Mucosa of stomach (tissue), 1 donor: ENCODE data around the gene MCRS1.

Experiments used
- H3K27me3 ChIP-seq: one replicate; pipeline ENCODE4 v1.7.0; 2013; ENCODE audit warnings: mild to moderate bottlenecking, low read length; ENCODE audit not compliant: control insufficient read depth, insufficient read depth
- H3K36me3 ChIP-seq: one replicate; pipeline ENCODE4 v1.7.0; 2013; ENCODE audit warnings: low read length; ENCODE audit not compliant: control insufficient read depth, insufficient read depth
- H3K4me1 ChIP-seq: one replicate; pipeline ENCODE4 v1.7.0; 2013; ENCODE audit warnings: mild to moderate bottlenecking, low read length; ENCODE audit not compliant: control insufficient read depth, insufficient read depth
- H3K4me3 ChIP-seq: one replicate; pipeline ENCODE4 v1.7.0; 2013; ENCODE audit warnings: low read length
- H3K9ac ChIP-seq: one replicate; pipeline ENCODE4 v1.7.0; 2013; ENCODE audit warnings: mild to moderate bottlenecking, low read length, moderate library complexity
- H3K9me3 ChIP-seq: one replicate; pipeline ENCODE4 v1.7.0; 2013; ENCODE audit warnings: mild to moderate bottlenecking, low read length, moderate library complexity; ENCODE audit not compliant: control insufficient read depth
- donor health status: Pancreatic carcinoma.

The MCRS1 gene

DNA sequence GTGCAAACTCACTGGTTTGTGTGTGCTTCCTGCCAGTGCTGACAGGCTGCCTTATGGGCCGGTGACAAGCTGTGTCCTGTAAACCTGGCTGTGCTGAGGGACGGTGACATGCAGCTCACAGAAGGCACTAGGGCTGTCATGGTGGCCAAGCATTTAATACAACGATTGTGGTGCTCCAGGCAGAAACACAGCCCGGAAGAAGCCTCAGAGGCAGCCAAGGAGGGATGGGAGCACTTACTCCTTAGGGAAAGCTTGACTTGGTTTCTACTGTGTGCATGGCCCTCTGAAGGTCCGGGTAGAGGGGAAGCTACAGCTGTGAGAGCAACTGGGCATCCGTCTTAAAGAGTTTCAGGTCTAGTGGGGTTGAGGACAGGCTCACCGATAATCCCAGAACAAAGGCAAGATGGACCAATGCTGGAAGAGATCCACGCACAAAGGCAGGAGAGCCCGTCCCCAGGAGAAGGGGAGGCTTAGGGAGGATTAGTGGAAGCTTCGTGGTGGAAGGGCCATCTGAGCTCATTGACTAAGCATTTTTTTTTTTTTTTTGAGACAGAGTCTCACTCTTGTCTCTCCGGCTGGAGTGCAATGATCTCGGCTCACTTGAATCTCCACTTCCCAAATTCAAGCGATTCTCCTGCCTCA is 10.7 kb upstream of the MCRS1 start:
- Histone ChIP-seq H3K9ac (no peak overlapping the region), H3K4me3 (no peak overlapping the region), H3K9me3 (no peaks in the 10 kb centered on the region), H3K27me3 (no peaks in the 10 kb centered on the region), H3K36me3 (no peaks in the 10 kb centered on the region), H3K4me1 (peaks cover 7% of the 10 kb centered on the region)

GRCh38 chr12:49577589-49578315 is 9.8 kb upstream of the MCRS1 start:
- Histone ChIP-seq H3K27me3 (no peaks in the 10 kb centered on the region), H3K4me1 (peaks cover 7% of the 10 kb centered on the region), H3K9ac (no peak overlapping the region), H3K4me3 (no peak overlapping the region), H3K36me3 (no peaks in the 10 kb centered on the region), H3K9me3 (no peaks in the 10 kb centered on the region)

- peaks cover 14% of the 10 kb centered on the region for H3K4me1 ChIP-seq
- peak overlapping the region; percentile 81 for H3K4me3 ChIP-seq
- peak overlapping the region; percentile 74 for H3K9ac ChIP-seq
Measured at GRCh38 chr12:49568442-49569162, 660 bp upstream of the MCRS1 start.

DNA sequence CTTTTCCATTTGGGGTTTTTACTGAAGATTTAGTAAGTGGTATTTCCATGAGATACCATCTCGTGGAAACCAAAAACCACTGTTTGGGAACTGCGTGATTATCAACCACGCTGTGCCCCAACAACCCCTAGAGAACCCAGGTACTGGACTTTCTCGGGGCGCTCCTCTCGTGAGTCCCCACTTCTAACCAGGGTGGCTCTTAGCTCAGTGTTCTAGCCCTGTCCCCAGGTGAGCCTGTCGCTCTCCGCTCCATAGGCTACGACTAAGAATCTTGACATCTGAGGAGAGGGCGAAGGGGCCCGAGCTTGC is 686 bp downstream of the MCRS1 start:
- no peaks in the 10 kb centered on the region for H3K27me3 ChIP-seq
- peaks cover 14% of the 10 kb centered on the region for H3K4me1 ChIP-seq
- H3K9ac ChIP-seq, result peak overlapping the region; percentile 74
- H3K36me3 ChIP-seq, result peaks cover 18% of the 10 kb centered on the region
- H3K4me3 ChIP-seq, result peak overlapping the region; percentile 81
- no peaks in the 10 kb centered on the region for H3K9me3 ChIP-seq

More at GRCh38 chr12:49568442-49569162, 660 bp upstream of the MCRS1 start:
- H3K9me3 ChIP-seq, result no peaks in the 10 kb centered on the region
- H3K36me3 ChIP-seq, result peaks cover 8% of the 10 kb centered on the region
- no peaks in the 10 kb centered on the region for H3K27me3 ChIP-seq

- H3K9ac ChIP-seq, result peak overlapping the region; percentile 74
- peaks cover 14% of the 10 kb centered on the region for H3K4me1 ChIP-seq
- H3K9me3 ChIP-seq, result no peaks in the 10 kb centered on the region
- H3K36me3 ChIP-seq, result peaks cover 23% of the 10 kb centered on the region
- no peak overlapping the region for H3K4me3 ChIP-seq
- no peaks in the 10 kb centered on the region for H3K27me3 ChIP-seq
Measured at GRCh38 chr12:49566361-49566760, 1.6 kb downstream of the MCRS1 start.

DNA sequence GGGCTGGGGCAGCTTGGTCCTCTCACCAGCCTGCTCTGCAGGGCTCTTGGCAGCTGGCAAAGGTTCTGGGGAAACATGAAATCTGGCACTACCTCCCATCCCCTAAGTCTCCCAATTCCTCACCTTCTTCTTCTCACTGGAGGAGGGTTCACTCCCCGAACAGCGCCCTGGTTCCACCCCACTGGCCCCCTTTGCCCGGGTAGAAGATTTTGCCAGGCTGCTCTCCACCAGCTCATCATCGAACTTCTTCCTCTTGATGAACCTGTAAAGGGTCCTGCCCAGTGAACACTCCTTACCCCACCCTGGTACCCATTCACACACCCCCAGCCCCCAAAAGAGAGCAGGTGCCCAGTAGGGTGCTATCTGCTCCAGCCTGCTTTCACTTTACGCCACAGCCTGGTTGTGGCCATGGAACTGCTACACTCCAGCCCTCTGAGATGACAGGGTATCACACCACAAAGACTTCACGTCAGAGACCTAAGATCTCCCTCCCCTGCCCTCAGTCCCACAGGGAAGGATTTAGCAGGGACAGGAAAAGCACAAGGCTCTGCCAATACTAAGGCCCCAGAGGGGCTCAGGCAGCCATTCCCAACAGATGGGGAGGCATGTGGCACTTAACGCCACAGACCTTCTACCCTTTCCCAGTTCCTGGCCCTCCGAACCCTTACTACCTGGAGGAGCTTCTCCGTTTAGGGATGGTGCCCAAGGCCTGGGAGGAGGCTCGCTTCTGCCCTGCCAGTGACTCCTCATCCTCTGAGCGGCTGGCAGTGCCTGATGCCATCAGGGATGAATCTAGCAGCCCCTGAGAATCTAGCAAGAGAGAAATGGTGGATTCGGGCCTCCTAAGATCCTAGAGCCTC is 2.3 kb downstream of the MCRS1 start:
- no peak overlapping the region for H3K9ac ChIP-seq
- no peak overlapping the region for H3K4me3 ChIP-seq
- H3K4me1 ChIP-seq, result peaks cover 14% of the 10 kb centered on the region
- peaks cover 30% of the 10 kb centered on the region for H3K36me3 ChIP-seq
- no peaks in the 10 kb centered on the region for H3K27me3 ChIP-seq
- no peaks in the 10 kb centered on the region for H3K9me3 ChIP-seq

DNA sequence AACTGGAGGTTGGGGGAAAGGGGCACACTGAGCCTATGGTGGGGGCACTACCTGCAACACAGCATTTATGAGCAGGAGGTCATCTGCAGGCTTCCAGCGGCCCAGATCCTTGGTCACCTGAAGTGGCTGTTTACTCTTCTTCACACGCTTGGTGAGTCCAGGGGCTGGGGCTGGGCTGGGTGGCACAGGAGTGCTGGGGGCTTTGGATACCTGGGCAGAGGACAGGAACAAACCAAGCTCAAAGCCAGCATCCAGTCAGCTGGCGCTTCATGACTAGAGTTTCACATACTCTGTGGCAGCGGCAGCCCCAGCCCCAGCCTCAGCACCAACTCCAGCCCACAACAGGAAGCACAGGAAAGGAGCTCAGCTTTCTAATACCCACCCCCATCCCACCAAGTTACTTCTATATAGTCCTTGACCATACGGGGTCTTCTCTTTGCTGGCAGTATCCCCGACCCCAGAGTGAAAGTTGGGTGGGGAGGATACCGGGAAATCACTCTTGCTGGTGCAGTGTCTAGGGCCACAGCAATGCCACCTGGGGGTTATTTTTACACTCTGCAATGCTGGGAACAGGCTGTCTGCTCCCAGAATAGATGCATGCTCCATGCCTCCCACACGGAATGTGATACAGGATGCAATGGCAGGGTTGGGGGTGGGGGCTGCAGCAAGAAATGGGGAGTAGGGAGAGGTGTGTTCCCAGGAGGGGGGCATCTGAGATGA is 3.1 kb downstream of the MCRS1 start:
- Histone ChIP-seq H3K9me3 (no peaks in the 10 kb centered on the region), H3K27me3 (no peaks in the 10 kb centered on the region), H3K9ac (no peak overlapping the region), H3K4me1 (peaks cover 14% of the 10 kb centered on the region), H3K4me3 (no peak overlapping the region), H3K36me3 (peaks cover 38% of the 10 kb centered on the region)

GRCh38 chr12:49563951-49564685 is 3.8 kb downstream of the MCRS1 start:
- H3K9me3 ChIP-seq, result no peaks in the 10 kb centered on the region
- no peaks in the 10 kb centered on the region for H3K27me3 ChIP-seq
- H3K4me3 ChIP-seq, result no peak overlapping the region
- no peak overlapping the region for H3K9ac ChIP-seq
- H3K36me3 ChIP-seq, result peaks cover 43% of the 10 kb centered on the region
- H3K4me1 ChIP-seq, result peaks cover 14% of the 10 kb centered on the region

- no peak overlapping the region for H3K9ac ChIP-seq
- no peaks in the 10 kb centered on the region for H3K9me3 ChIP-seq
- peaks cover 11% of the 10 kb centered on the region for H3K4me1 ChIP-seq
- H3K4me3 ChIP-seq, result no peak overlapping the region
- H3K27me3 ChIP-seq, result no peaks in the 10 kb centered on the region
- H3K36me3 ChIP-seq, result peaks cover 50% of the 10 kb centered on the region
Measured at GRCh38 chr12:49562831-49563230, 5.1 kb downstream of the MCRS1 start.

DNA sequence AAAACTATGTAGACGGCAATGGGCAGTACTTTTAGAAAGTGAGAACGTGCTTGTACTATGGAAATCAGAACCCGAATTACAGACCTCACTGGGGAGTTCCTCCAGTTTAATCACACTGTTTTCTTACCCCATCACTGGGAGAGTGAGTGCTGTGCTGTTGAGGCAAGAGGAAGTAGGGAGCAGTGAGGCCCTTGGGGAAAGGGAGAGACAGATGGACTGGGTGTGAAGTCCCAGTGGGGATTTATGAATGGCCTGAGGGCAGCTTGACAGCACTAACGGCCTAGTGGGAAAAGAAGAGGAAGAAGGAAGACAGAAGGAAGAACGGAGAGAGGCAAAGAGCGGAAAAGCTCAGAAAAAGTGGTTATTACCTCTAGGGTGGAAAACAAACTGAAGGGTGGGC is 5.7 kb downstream of the MCRS1 start:
- Histone ChIP-seq H3K4me3 (no peak overlapping the region), H3K4me1 (peaks cover 11% of the 10 kb centered on the region), H3K9me3 (no peaks in the 10 kb centered on the region), H3K27me3 (no peaks in the 10 kb centered on the region), H3K36me3 (peaks cover 50% of the 10 kb centered on the region), H3K9ac (no peak overlapping the region)

GRCh38 chr12:49560695-49561094 is 7.2 kb downstream of the MCRS1 start:
- H3K27me3 ChIP-seq, result no peaks in the 10 kb centered on the region
- no peak overlapping the region for H3K9ac ChIP-seq
- no peak overlapping the region for H3K4me3 ChIP-seq
- peaks cover 50% of the 10 kb centered on the region for H3K36me3 ChIP-seq
- no peaks in the 10 kb centered on the region for H3K4me1 ChIP-seq
- H3K9me3 ChIP-seq, result no peaks in the 10 kb centered on the region
